ENCODE results near the gene LSP1. TPM values are rescaled to one million over a fixed set of nuclear protein-coding genes. Genes with fewer than 3 reads are reported as not detected.

Gene LSP1
- total and polyA plus RNA-seq, 7 donors = 8.7 to 80.2 (median 32.7) TPM

GRCh38 chr11:1935156-1936071 lies 82.5 kb downstream of the LSP1 start:
- no peak for DNase-seq
- TF ChIP-seq EP300 (IDR thresholded peaks at IDR 0.05) (no peak), POLR2AphosphoS5 (IDR thresholded peaks at IDR 0.05) (no peak), POLR2A (IDR thresholded peaks at IDR 0.05) (no peak), CTCF (IDR thresholded peaks at IDR 0.05) (no peak)
- intact Hi-C loops (cut with DNase I) = loop anchor here (2.0 kb wide), 1 partner anchor 25 kb away; no protein-coding TSS in a partner anchor
- no peaks in the 10 kb centered on the region for H3K36me3 ChIP-seq
- H3K9me3 ChIP-seq = no peaks in the 10 kb centered on the region
- no peak overlapping the region for H3K27ac ChIP-seq
- peaks cover 0 to 5% (median 0%) of the 10 kb centered on the region in 3 donors for H3K27me3 ChIP-seq
- H3K4me3 ChIP-seq = no peak overlapping the region
- WGBS, 2 donors = 75 to 87% methylated on average over 33 of the region's 33 CpGs
- peaks cover 0 to 6% (median 3%) of the 10 kb centered on the region in 4 donors for H3K4me1 ChIP-seq

GRCh38 chr11:1936072-1936780 lies 83.3 kb downstream of the LSP1 start:
- DNase-seq = peak; percentile 53
- intact Hi-C loops (cut with DNase I) = no loop called here

GRCh38 chr11:1936781-1937615 lies 84.1 kb downstream of the LSP1 start:
- H3K4me3 ChIP-seq = no peak overlapping the region
- 81 to 91% methylated on average over 34 of the region's 34 CpGs for WGBS, 2 donors
- peaks cover 0 to 6% (median 3%) of the 10 kb centered on the region in 4 donors for H3K4me1 ChIP-seq
- no peaks in the 10 kb centered on the region for H3K9me3 ChIP-seq
- H3K36me3 ChIP-seq = no peaks in the 10 kb centered on the region
- intact Hi-C loops (cut with DNase I) = no loop called here
- H3K27ac ChIP-seq = no peak overlapping the region
- TF ChIP-seq CTCF (IDR thresholded peaks at IDR 0.05) (no peak), POLR2AphosphoS5 (IDR thresholded peaks at IDR 0.05) (no peak), POLR2A (IDR thresholded peaks at IDR 0.05) (no peak), EP300 (IDR thresholded peaks at IDR 0.05) (no peak)
- H3K27me3 ChIP-seq = peaks cover 0 to 5% (median 0%) of the 10 kb centered on the region in 3 donors
- peak; percentile 63 for DNase-seq

More at GRCh38 chr11:1936072-1936780, 83.3 kb downstream of the LSP1 start:
- Histone ChIP-seq H3K4me1 (peaks cover 0 to 6% (median 3%) of the 10 kb centered on the region in 4 donors), H3K36me3 (no peaks in the 10 kb centered on the region), H3K27me3 (peaks cover 0 to 5% (median 0%) of the 10 kb centered on the region in 3 donors), H3K9me3 (no peaks in the 10 kb centered on the region), H3K27ac (no peak overlapping the region), H3K4me3 (no peak overlapping the region)
- WGBS, 2 donors = 81 to 90% methylated on average over 34 of the region's 34 CpGs
- no peak for TF ChIP-seq CTCF (IDR thresholded peaks at IDR 0.05)
- no peak for TF ChIP-seq EP300 (IDR thresholded peaks at IDR 0.05)
- no peak for TF ChIP-seq POLR2A (IDR thresholded peaks at IDR 0.05)
- no peak for TF ChIP-seq POLR2AphosphoS5 (IDR thresholded peaks at IDR 0.05)

- intact Hi-C loops (cut with DNase I) = no loop called here
- Histone ChIP-seq H3K4me1 (peaks cover 0 to 6% (median 3%) of the 10 kb centered on the region in 4 donors), H3K4me3 (no peak overlapping the region), H3K27ac (no peak overlapping the region), H3K36me3 (no peaks in the 10 kb centered on the region), H3K27me3 (peaks cover 0 to 5% (median 0%) of the 10 kb centered on the region in 3 donors), H3K9me3 (no peaks in the 10 kb centered on the region)
- TF ChIP-seq EP300 (IDR thresholded peaks at IDR 0.05) (no peak), CTCF (IDR thresholded peaks at IDR 0.05) (no peak)
- WGBS, 2 donors = 69 to 87% methylated on average over 35 of the region's 35 CpGs
- DNase-seq = peak; percentile 62
These were observed 84.9 kb downstream of the LSP1 start for GRCh38 chr11:1937616-1938342.

Data from sigmoid colon (tissue), 7 donors.